IMR-90 (cell line): ENCODE measurements around the gene CXCL1. TPM values are rescaled to one million over a fixed set of nuclear protein-coding genes. Genes with fewer than 3 reads are reported as not detected.
A peak's percentile ranks its signal among the peaks of the same experiment; 100 is the strongest.

Experiments used
- ATAC-seq: fragments of 200-7000 bp; cut with Tn5 transposase; 2 replicates; pipeline ENCODE4 v1.9.1; 2020; ENCODE audit warnings: low read depth, mild to moderate bottlenecking, moderate library complexity
- BruUV-seq: library from RNA; stranded (reverse); fragments of 400-500 nt; replicated peaks from 2 replicates; lab custom pipeline; 2021; lab: Mats Ljungman, UMichigan
- CTCF ChIA-PET: fragments of 300-600 bp; formaldehyde crosslinking; extraction: SDS; loops from one replicate; lab custom pipeline; 2021; ENCODE audit warnings: antibody characterized with exemption; lab: Yijun Ruan, JAX
- POLR2A ChIA-PET: fragments of 300-600 bp; sonication (Branson Sonifier 250); formaldehyde crosslinking; loops from one replicate; lab custom pipeline; 2022; ENCODE audit warnings: antibody characterized with exemption; ENCODE audit not compliant: unreplicated experiment; lab: Charles Lee
- DNase-seq: peaks from one replicate; pipeline ENCODE4 v3.0.0; 2013
- H2AFZ ChIP-seq: replicated peaks from 2 replicates; pipeline ENCODE3; 2013; ENCODE audit warnings: low read length, mild to moderate bottlenecking; ENCODE audit not compliant: poor library complexity
- H2AK5ac ChIP-seq: 2 replicates; pipeline ENCODE4 v1.6.1; 2013; ENCODE audit warnings: low read depth, low read length, inconsistent platforms
- H2AK9ac ChIP-seq: replicated peaks from 2 replicates; pipeline ENCODE3; 2013; ENCODE audit warnings: mild to moderate bottlenecking, low read depth, low read length, moderate library complexity; ENCODE audit not compliant: poor library complexity
- H2BK120ac ChIP-seq: 2 replicates; pipeline ENCODE4 v1.6.1; 2013; ENCODE audit warnings: low read depth, low read length, inconsistent platforms
- H2BK15ac ChIP-seq: 3 replicates; pipeline ENCODE4 v1.6.1; 2013; ENCODE audit warnings: low read depth, low read length, inconsistent platforms
- H2BK20ac ChIP-seq: 2 replicates; pipeline ENCODE4 v1.6.1; 2013; ENCODE audit warnings: low read depth, mild to moderate bottlenecking, inconsistent platforms, low read length, moderate library complexity
- H2BK5ac ChIP-seq: 2 replicates; pipeline ENCODE4 v1.6.1; 2013; ENCODE audit warnings: mild to moderate bottlenecking, low read depth, low read length, inconsistent platforms; ENCODE audit not compliant: poor library complexity, severe bottlenecking
- H3K14ac ChIP-seq: replicated peaks from 2 replicates; pipeline ENCODE4 v1.6.1; 2013; ENCODE audit warnings: low read depth, low read length, inconsistent platforms
- H3K18ac ChIP-seq: 2 replicates; pipeline ENCODE4 v1.6.1; 2013; ENCODE audit warnings: low read depth, low read length, control low read depth
- H3K23ac ChIP-seq: 2 replicates; pipeline ENCODE4 v1.6.1; 2013; ENCODE audit warnings: low read depth, low read length, inconsistent platforms
- H3K27ac ChIP-seq: 2 replicates; pipeline ENCODE4 v1.5.1; 2013; ENCODE audit warnings: mild to moderate bottlenecking, control low read depth, low read length; ENCODE audit not compliant: insufficient read depth
- H3K27me3 ChIP-seq: 2 replicates; pipeline ENCODE4 v1.6.1; 2013; ENCODE audit warnings: low read length; ENCODE audit not compliant: control insufficient read depth, insufficient read depth
- H3K36me3 ChIP-seq: 2 replicates; pipeline ENCODE4 v1.6.1; 2013; ENCODE audit warnings: low read length, mixed read lengths; ENCODE audit not compliant: control insufficient read depth, insufficient read depth
- H3K4ac ChIP-seq: 2 replicates; pipeline ENCODE4 v1.6.1; 2013; ENCODE audit warnings: low read depth, low read length, inconsistent platforms
- H3K4me1 ChIP-seq: 2 replicates; pipeline ENCODE4 v1.6.1; 2013; ENCODE audit warnings: low read length, mixed read lengths; ENCODE audit not compliant: control insufficient read depth, insufficient read depth
- H3K4me2 ChIP-seq: 2 replicates; pipeline ENCODE4 v1.6.1; 2013; ENCODE audit warnings: low read depth, mild to moderate bottlenecking, control low read depth, low read length, moderate library complexity
- H3K4me3 ChIP-seq: 2 replicates; pipeline ENCODE4 v1.5.1; 2013; ENCODE audit warnings: low read depth, mild to moderate bottlenecking, control low read depth, low read length, moderate library complexity; ENCODE audit not compliant: insufficient read depth
- H3K56ac ChIP-seq: 2 replicates; pipeline ENCODE4 v1.6.1; 2013; ENCODE audit warnings: low read length, inconsistent platforms; ENCODE audit not compliant: insufficient read depth; ENCODE audit errors: extremely low read depth
- H3K79me1 ChIP-seq, 2 experiments: 2 replicates each; pipeline ENCODE4 v1.6.1; 2013; ENCODE audit warnings: low read length in 2 of 2, inconsistent platforms in 1 of 2, low read depth in 1 of 2
- H3K9ac ChIP-seq: 2 replicates; pipeline ENCODE4 v1.6.1; 2013; ENCODE audit warnings: low read depth, low read length, control low read depth
- H3K9me1 ChIP-seq: 2 replicates; pipeline ENCODE4 v1.6.1; 2013; ENCODE audit warnings: low read length, inconsistent platforms; ENCODE audit not compliant: insufficient read depth
- H3K9me3 ChIP-seq: 2 replicates; pipeline ENCODE4 v1.6.1; 2013; ENCODE audit warnings: low read length; ENCODE audit not compliant: control insufficient read depth, insufficient read depth
- H4K20me1 ChIP-seq: 2 replicates; pipeline ENCODE4 v1.6.1; 2013; ENCODE audit warnings: low read length, inconsistent platforms; ENCODE audit not compliant: insufficient read depth
- H4K5ac ChIP-seq: 2 replicates; pipeline ENCODE4 v1.6.1; 2013; ENCODE audit warnings: mild to moderate bottlenecking, low read depth, low read length, control low read depth
- H4K8ac ChIP-seq, 2 experiments: 2 replicates each; pipeline ENCODE4 v1.6.1; 2013; ENCODE audit warnings: low read depth in 2 of 2, low read length in 2 of 2, control low read depth in 1 of 2, inconsistent platforms in 1 of 2
- H4K91ac ChIP-seq: 2 replicates; pipeline ENCODE4 v1.6.1; 2013; ENCODE audit warnings: low read depth, low read length, inconsistent platforms; ENCODE audit not compliant: insufficient read depth
- BHLHE40 ChIP-seq: fragments of 150-350 bp; IDR thresholded peaks from 2 replicates; pipeline ENCODE4 v1.6.1; 2016; ENCODE audit warnings: mild to moderate bottlenecking, low read depth, low read length
- MAFK ChIP-seq: IDR thresholded peaks from 2 replicates; pipeline ENCODE4 v1.6.1; 2012; ENCODE audit warnings: low read depth, low read length, improper control_type of control experiment
- NFE2L2 ChIP-seq: fragments of 150-350 bp; IDR thresholded peaks from 2 replicates; pipeline ENCODE4 v1.6.1; 2016; ENCODE audit warnings: low read depth, mild to moderate bottlenecking, low read length
- USF2 ChIP-seq: fragments of 150-350 bp; IDR thresholded peaks from 2 replicates; pipeline ENCODE4 v1.6.1; 2017; ENCODE audit warnings: mild to moderate bottlenecking, antibody characterized with exemption, low read length, low read depth
- WGBS, 2 experiments: methylation state at CpG; one replicate each; pipeline versions ENCODE4 v1.1.5 to v1.1.7; 2013; ENCODE audit warnings: missing lambda C conversion rate in 2 of 2; ENCODE audit not compliant: insufficient read length in 1 of 2; ENCODE audit errors: extremely low coverage in 2 of 2; 5-methylcytosine and 5-hydroxymethylcytosine counted together
- dilution Hi-C: fragments of 300-500 bp; cut with HindIII; formaldehyde crosslinking; loops from one replicate; pipeline ENCODE4 v1.14.3; 2018; ENCODE audit warnings: low sequenced_read_pairs; ENCODE audit not compliant: unreplicated experiment
- in situ Hi-C: fragments of 300-500 bp; cut with MboI; formaldehyde crosslinking; loops from 3 replicates; pipeline ENCODE4 v1.14.3; 2019; ENCODE audit warnings: low sequenced_read_pairs, inconsistent platforms, mixed read lengths
- intact Hi-C: fragments of 100-400 bp; cut with micrococcal nuclease; formaldehyde crosslinking; loops from 2 replicates; pipeline ENCODE4 v1.10.0; 2022
- polyA plus RNA-seq, 3 experiments: library from polyadenylated mRNA; depleted of rRNA; stranded (reverse); fragments of >200 nt; gene quantifications; 2 replicates each; pipeline ENCODE4 v1.2.3, GENCODE V29; 2012; ENCODE audit warnings: low replicate concordance in 1 of 3
- total RNA-seq: library from RNA; depleted of rRNA; stranded (reverse); fragments of >200 nt; gene quantifications from 2 replicates; pipeline ENCODE4 v1.2.3, GENCODE V29; 2012

CXCL1 gene
- total and polyA plus RNA-seq, 2 of the 4 experiments (the other 2 are of a cell fraction) = 2.0 TPM; not detected in 1

GRCh38 chr4:73836373-73837279, 32.6 kb upstream of the CXCL1 start, which contains the start of gene CXCL6:
TSS of gene CXCL6 (plus strand) at chr4:73836678. CDS start at chr4:73836751, 73 bp downstream.
- ChIA-PET CTCF (no interaction called here), POLR2A (no interaction called here)
- peak within 1 kb of the TSS; percentile 88 for H3K4me2 ChIP-seq
- H2AK9ac ChIP-seq = no peak within 1 kb of the TSS
- in situ Hi-C loops = no loop called here
- H3K18ac ChIP-seq = no peak within 1 kb of the TSS; the same call in 1 of the 2 replicates
- no peak within 1 kb of the TSS for H3K9ac ChIP-seq
- H3K14ac ChIP-seq = no peak within 1 kb of the TSS
- H4K8ac ChIP-seq = no peak within 1 kb of the TSS
- H4K5ac ChIP-seq = no peak within 1 kb of the TSS
- no peaks in the 10 kb centered on the region for H3K9me3 ChIP-seq
- ATAC-seq = peak; percentile 80
- 9% methylated on average over 18 of the region's 41 CpGs; no CpG with 5 or more reads in 1 of the 2 experiments for WGBS, 2 experiments
- H3K4ac ChIP-seq = no peak within 1 kb of the TSS
- H3K23ac ChIP-seq = no peak within 1 kb of the TSS
- no peak for DNase-seq
- H2BK15ac ChIP-seq = no peak within 1 kb of the TSS
- no TSS peak for BruUV-seq
- no peak within 1 kb of the TSS for H2AK5ac ChIP-seq
- no peak within 1 kb of the TSS for H4K91ac ChIP-seq
- peaks cover 13% of the 10 kb centered on the region for H3K27me3 ChIP-seq
- no peaks in the 10 kb centered on the region for H3K36me3 ChIP-seq
- TF ChIP-seq MAFK (no peak), USF2 (no peak), BHLHE40 (no peak), NFE2L2 (no peak)
- no peaks in the 10 kb centered on the region for H3K79me1 ChIP-seq
- dilution Hi-C loops = no loop called here
- H2BK5ac ChIP-seq = no peak within 1 kb of the TSS
- no peak within 1 kb of the TSS for H2BK120ac ChIP-seq
- peak within 1 kb of the TSS; percentile 90 for H2AFZ ChIP-seq
- H3K4me3 ChIP-seq = peak within 1 kb of the TSS; percentile 19; the same call in 1 of the 2 replicates
- H2BK20ac ChIP-seq = no peak within 1 kb of the TSS
- peaks cover 5% of the 10 kb centered on the region; the same call in 1 of the 2 replicates for H3K4me1 ChIP-seq
- no peak within 1 kb of the TSS for H3K56ac ChIP-seq
- no peaks in the 10 kb centered on the region; the same call in 1 of the 2 replicates for H3K9me1 ChIP-seq
- intact Hi-C loops = no loop called here
- H4K20me1 ChIP-seq = no peaks in the 10 kb centered on the region
- no peak within 1 kb of the TSS for H3K27ac ChIP-seq
